Measurements from ENCODE around the gene ETNK1.
A peak's percentile ranks its signal among the peaks of the same experiment; 100 is the strongest.
"Not testable (repeated sequence)": the region's sequence is repeated elsewhere in the genome, so short reads cannot be mapped to it uniquely, and the experiment has no call there.

The ETNK1 gene
- 44.4 to 168 (median 140) reads per million in 9 experiments for total RNA-seq

- peaks cover 26 to 43% of the 10 kb centered on the region in 2 donors for H3K4me1 Mint-ChIP-seq (ENCODE audit: low read depth in 2 of 2)
- peak; percentile 76 to 85 (median 82) for DNase-seq
- peaks cover 17% of the 10 kb centered on the region for H3K36me3 Mint-ChIP-seq (ENCODE audit: insufficient read depth)
- peak; percentile 94 for ATAC-seq (replicated peaks)
- H3K4me3 Mint-ChIP-seq: peak within 1 kb of the TSS; percentile 92 to 98
- peaks cover 0 to 6% of the 10 kb centered on the region in 2 donors for H3K27me3 Mint-ChIP-seq
- H3K27ac Mint-ChIP-seq: peak within 1 kb of the TSS; percentile 94 to 99
- no peaks in the 10 kb centered on the region for H3K9me3 Mint-ChIP-seq
These were observed at the start of gene ETNK1 for GRCh38 chr12:22624870-22625761. ETNK1 (plus strand) TSS chr12:22625171; CDS start chr12:22625431, 260 bp downstream.

- H3K4me3 Mint-ChIP-seq: no peak overlapping the region
- H3K27me3 Mint-ChIP-seq: peaks cover 0 to 10% of the 10 kb centered on the region in 2 donors
- H3K9me3 Mint-ChIP-seq: no peaks in the 10 kb centered on the region
- no peak for ATAC-seq (replicated peaks)
- H3K27ac Mint-ChIP-seq: no peak overlapping the region
- DNase-seq: no peak
- H3K36me3 Mint-ChIP-seq (ENCODE audit: insufficient read depth): no peaks in the 10 kb centered on the region
- no peaks in the 10 kb centered on the region for H3K4me1 Mint-ChIP-seq (ENCODE audit: low read depth in 2 of 2)
These were observed 48.9 kb upstream of the ETNK1 start for GRCh38 chr12:22576065-22576464.

- peaks cover 0 to 8% of the 10 kb centered on the region in 2 donors for H3K27me3 Mint-ChIP-seq
- no peak overlapping the region for H3K27ac Mint-ChIP-seq
- DNase-seq (no peak), ATAC-seq (replicated peaks) (no peak)
- no peak overlapping the region for H3K4me3 Mint-ChIP-seq
- H3K9me3 Mint-ChIP-seq: no peaks in the 10 kb centered on the region
- H3K4me1 Mint-ChIP-seq (ENCODE audit: low read depth in 2 of 2): no peaks in the 10 kb centered on the region
- no peaks in the 10 kb centered on the region for H3K36me3 Mint-ChIP-seq (ENCODE audit: insufficient read depth)
These were observed 48.5 kb upstream of the ETNK1 start for GRCh38 chr12:22576473-22576872.

GRCh38 chr12:22577667-22578066, 47.3 kb upstream of the ETNK1 start:
- ATAC-seq (replicated peaks) (no peak), DNase-seq (no peak)
- Mint-ChIP-seq H3K36me3 (ENCODE audit: insufficient read depth) (no peaks in the 10 kb centered on the region), H3K4me3 (no peak overlapping the region), H3K4me1 (ENCODE audit: low read depth in 2 of 2) (no peaks in the 10 kb centered on the region), H3K27ac (no peak overlapping the region), H3K9me3 (no peaks in the 10 kb centered on the region), H3K27me3 (no peaks in the 10 kb centered on the region)

- Mint-ChIP-seq H3K36me3 (ENCODE audit: insufficient read depth) (no peaks in the 10 kb centered on the region), H3K27me3 (no peaks in the 10 kb centered on the region), H3K4me3 (no peak overlapping the region), H3K9me3 (no peaks in the 10 kb centered on the region), H3K27ac (no peak overlapping the region), H3K4me1 (ENCODE audit: low read depth in 2 of 2) (no peaks in the 10 kb centered on the region)
- DNase-seq (no peak), ATAC-seq (replicated peaks) (no peak)
These were observed 46.6 kb upstream of the ETNK1 start for GRCh38 chr12:22578328-22578727.

- no peak overlapping the region for H3K27ac Mint-ChIP-seq
These were observed 36.2 kb upstream of the ETNK1 start for GRCh38 chr12:22588817-22589216.

GRCh38 chr12:22593864-22594263, 31.1 kb upstream of the ETNK1 start:
- H3K4me1 Mint-ChIP-seq (ENCODE audit: low read depth in 2 of 2): peaks cover 0 to 2% of the 10 kb centered on the region in 2 donors
- ATAC-seq (replicated peaks) (no peak), DNase-seq (no peak)
- H3K4me3 Mint-ChIP-seq: no peak overlapping the region
- no peak overlapping the region for H3K27ac Mint-ChIP-seq
- no peaks in the 10 kb centered on the region for H3K36me3 Mint-ChIP-seq (ENCODE audit: insufficient read depth)
- H3K9me3 Mint-ChIP-seq: no peaks in the 10 kb centered on the region
- no peaks in the 10 kb centered on the region for H3K27me3 Mint-ChIP-seq

More at GRCh38 chr12:22588817-22589216, 36.2 kb upstream of the ETNK1 start:
- no peak overlapping the region for H3K4me3 Mint-ChIP-seq
- ATAC-seq (replicated peaks) (no peak), DNase-seq (no peak)
- peaks cover 0 to 11% of the 10 kb centered on the region in 2 donors for H3K27me3 Mint-ChIP-seq
- H3K36me3 Mint-ChIP-seq (ENCODE audit: insufficient read depth): no peaks in the 10 kb centered on the region
- H3K4me1 Mint-ChIP-seq (ENCODE audit: low read depth in 2 of 2): no peaks in the 10 kb centered on the region
- no peaks in the 10 kb centered on the region for H3K9me3 Mint-ChIP-seq

- not testable (repeated sequence) for H3K9me3 Mint-ChIP-seq; H3K4me3 Mint-ChIP-seq; ATAC-seq (replicated peaks); DNase-seq; H3K4me1 Mint-ChIP-seq (ENCODE audit: low read depth in 2 of 2); H3K36me3 Mint-ChIP-seq (ENCODE audit: insufficient read depth); H3K27me3 Mint-ChIP-seq; H3K27ac Mint-ChIP-seq
These were observed 27.4 kb upstream of the ETNK1 start for GRCh38 chr12:22597539-22597938.

- Mint-ChIP-seq H3K27ac (no peak overlapping the region), H3K36me3 (ENCODE audit: insufficient read depth) (no peaks in the 10 kb centered on the region), H3K4me3 (no peak overlapping the region), H3K27me3 (no peaks in the 10 kb centered on the region), H3K9me3 (no peaks in the 10 kb centered on the region), H3K4me1 (ENCODE audit: low read depth in 2 of 2) (peaks cover 0 to 2% of the 10 kb centered on the region in 2 donors)
- ATAC-seq (replicated peaks) (no peak), DNase-seq (no peak)
These were observed 26.7 kb upstream of the ETNK1 start for GRCh38 chr12:22598141-22598762.

- H3K9me3 Mint-ChIP-seq: no peaks in the 10 kb centered on the region
- no peak for ATAC-seq (replicated peaks)
- no peaks in the 10 kb centered on the region for H3K27me3 Mint-ChIP-seq
- peaks cover 0 to 2% of the 10 kb centered on the region in 2 donors for H3K4me1 Mint-ChIP-seq (ENCODE audit: low read depth in 2 of 2)
- no peak for DNase-seq
- H3K27ac Mint-ChIP-seq: no peak overlapping the region
- H3K36me3 Mint-ChIP-seq (ENCODE audit: insufficient read depth): no peaks in the 10 kb centered on the region
- H3K4me3 Mint-ChIP-seq: no peak overlapping the region
These were observed 26.2 kb upstream of the ETNK1 start for GRCh38 chr12:22598763-22599161.

GRCh38 chr12:22600181-22600580, 24.8 kb upstream of the ETNK1 start:
- H3K4me1 Mint-ChIP-seq (ENCODE audit: low read depth in 2 of 2): peaks cover 0 to 2% of the 10 kb centered on the region in 2 donors
- no peak for DNase-seq
- H3K27me3 Mint-ChIP-seq: no peaks in the 10 kb centered on the region
- H3K4me3 Mint-ChIP-seq: no peak overlapping the region
- H3K27ac Mint-ChIP-seq: no peak overlapping the region
- ATAC-seq (replicated peaks): no peak
- H3K9me3 Mint-ChIP-seq: no peaks in the 10 kb centered on the region
- no peaks in the 10 kb centered on the region for H3K36me3 Mint-ChIP-seq (ENCODE audit: insufficient read depth)

GRCh38 chr12:22609501-22609900, 15.5 kb upstream of the ETNK1 start:
- Mint-ChIP-seq H3K27ac (no peak overlapping the region), H3K36me3 (ENCODE audit: insufficient read depth) (no peaks in the 10 kb centered on the region), H3K27me3 (peaks cover 15 to 17% of the 10 kb centered on the region in 2 donors), H3K4me1 (ENCODE audit: low read depth in 2 of 2) (no peaks in the 10 kb centered on the region), H3K9me3 (no peaks in the 10 kb centered on the region), H3K4me3 (no peak overlapping the region)
- ATAC-seq (replicated peaks) (no peak), DNase-seq (no peak)

- ATAC-seq (replicated peaks) (no peak), DNase-seq (no peak)
- H3K27ac Mint-ChIP-seq: no peak overlapping the region
- H3K36me3 Mint-ChIP-seq (ENCODE audit: insufficient read depth): no peaks in the 10 kb centered on the region
- no peaks in the 10 kb centered on the region for H3K4me1 Mint-ChIP-seq (ENCODE audit: low read depth in 2 of 2)
- H3K27me3 Mint-ChIP-seq: peaks cover 15 to 17% of the 10 kb centered on the region in 2 donors
- H3K4me3 Mint-ChIP-seq: no peak overlapping the region
- peaks cover 0 to 1% of the 10 kb centered on the region in 2 donors for H3K9me3 Mint-ChIP-seq
These were observed 14.8 kb upstream of the ETNK1 start for GRCh38 chr12:22610131-22610530.

GRCh38 chr12:22612822-22613221, 12.1 kb upstream of the ETNK1 start:
- not testable (repeated sequence) for DNase-seq; H3K4me3 Mint-ChIP-seq; H3K27ac Mint-ChIP-seq; H3K4me1 Mint-ChIP-seq (ENCODE audit: low read depth in 2 of 2); ATAC-seq (replicated peaks); H3K36me3 Mint-ChIP-seq (ENCODE audit: insufficient read depth); H3K9me3 Mint-ChIP-seq
- peaks cover 15 to 17% of the 10 kb centered on the region in 2 donors for H3K27me3 Mint-ChIP-seq

Measured in effector memory CD8-positive, alpha-beta T cell (primary cell).